ENCODE measurements around the gene CAB39.

DNA sequence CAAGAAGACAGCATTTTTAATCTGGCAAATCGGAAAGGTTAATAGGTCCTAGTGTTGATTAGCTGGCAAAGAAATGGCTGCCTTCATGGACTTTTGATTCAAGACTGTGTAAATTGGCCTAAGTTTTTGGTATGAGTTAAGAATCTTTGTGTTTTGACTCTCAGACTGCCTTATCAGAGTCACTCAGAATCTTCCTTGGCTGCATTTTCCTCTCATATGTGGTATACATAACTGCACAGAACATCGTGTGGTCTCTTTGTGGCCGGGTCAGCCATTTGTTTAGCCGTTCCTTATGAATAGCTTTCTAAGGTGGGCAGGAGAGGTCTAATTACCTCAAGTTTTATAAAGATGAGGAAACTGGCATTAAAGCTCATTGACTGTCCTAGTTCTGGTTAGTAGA, 30.1 kb downstream of the CAB39 start:
- TF ChIP-seq CTCF (IDR thresholded peaks at IDR 0.05) (no peak), POLR2A (IDR thresholded peaks at IDR 0.05) (no peak)
